Measurements from ENCODE around the gene STT3B. TPM values are rescaled to one million over a fixed set of nuclear protein-coding genes. Genes with fewer than 3 reads are reported as not detected.
A peak's percentile ranks its signal among the peaks of the same experiment; 100 is the strongest.

STT3B gene
- polyA plus RNA-seq, 1 donor = 125 TPM

GRCh38 chr3:31613654-31614053 is 80.9 kb downstream of the STT3B start:
- no peak for DNase-seq
- peaks cover 2% of the 10 kb centered on the region for H3K36me3 ChIP-seq (ENCODE audit: control insufficient read depth, insufficient read depth, low read length)
- H3K4me3 ChIP-seq (ENCODE audit: low read length) = no peak overlapping the region
- no peaks in the 10 kb centered on the region for H3K4me1 ChIP-seq (ENCODE audit: control insufficient read depth, insufficient read depth, low read length)
- WGBS (ENCODE audit: insufficient coverage, low lambda C conversion rate) = 77% methylated on average over 2 of the region's 4 CpGs
- peak overlapping the region; percentile 14 for H3K27ac ChIP-seq (ENCODE audit: low read length)
- H3K27me3 ChIP-seq (ENCODE audit: control insufficient read depth, insufficient read depth, low read length) = no peaks in the 10 kb centered on the region
- H3K9me3 ChIP-seq (ENCODE audit: control insufficient read depth, low read depth, low read length) = no peaks in the 10 kb centered on the region

GRCh38 chr3:31614162-31614921 is 81.6 kb downstream of the STT3B start:
- no peak overlapping the region for H3K27ac ChIP-seq (ENCODE audit: low read length)
- no peaks in the 10 kb centered on the region for H3K4me1 ChIP-seq (ENCODE audit: control insufficient read depth, insufficient read depth, low read length)
- 88% methylated on average over 3 of the region's 5 CpGs for WGBS (ENCODE audit: insufficient coverage, low lambda C conversion rate)
- no peaks in the 10 kb centered on the region for H3K27me3 ChIP-seq (ENCODE audit: control insufficient read depth, insufficient read depth, low read length)
- no peak for DNase-seq
- H3K36me3 ChIP-seq (ENCODE audit: control insufficient read depth, insufficient read depth, low read length) = peaks cover 2% of the 10 kb centered on the region
- H3K4me3 ChIP-seq (ENCODE audit: low read length) = no peak overlapping the region
- no peaks in the 10 kb centered on the region for H3K9me3 ChIP-seq (ENCODE audit: control insufficient read depth, low read depth, low read length)

DNA sequence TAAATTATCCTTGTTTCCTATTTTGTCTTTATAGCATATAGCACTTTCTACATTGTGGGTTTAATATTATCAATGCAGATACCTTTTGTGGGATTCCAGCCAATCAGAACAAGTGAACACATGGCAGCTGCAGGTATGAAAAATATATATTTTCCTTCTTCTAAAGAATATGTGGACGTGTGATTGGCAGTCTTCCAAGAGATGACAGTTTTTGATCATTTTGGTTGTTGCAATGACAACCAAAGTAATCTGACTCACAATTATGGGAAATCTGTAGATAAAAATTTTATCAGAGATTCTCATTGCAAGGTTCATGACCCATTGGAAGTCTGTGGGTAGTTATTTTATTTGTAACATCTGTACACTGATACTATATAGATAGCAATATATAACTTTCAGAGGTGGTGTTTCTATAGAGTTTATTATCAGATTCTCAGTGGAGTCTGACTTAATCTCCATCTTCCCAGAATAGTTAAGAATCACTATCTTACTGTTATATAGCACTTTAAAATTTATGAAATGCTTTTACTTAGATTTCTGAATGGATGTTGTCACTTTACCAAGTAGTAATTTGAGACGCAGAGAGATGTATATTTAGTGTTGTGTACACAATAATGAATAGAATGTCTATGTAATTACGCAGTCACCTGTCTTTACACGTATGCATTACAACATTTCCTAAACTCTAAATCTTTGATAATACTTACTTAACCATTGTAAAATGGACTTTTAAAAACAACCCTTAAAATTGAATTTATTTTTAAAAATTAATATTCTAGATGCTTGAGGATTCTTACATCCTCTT is 82.5 kb downstream of the STT3B start:
- WGBS (ENCODE audit: insufficient coverage, low lambda C conversion rate) = 81% methylated on average over 3 of the region's 4 CpGs
- Histone ChIP-seq H3K9me3 (ENCODE audit: control insufficient read depth, low read depth, low read length) (no peaks in the 10 kb centered on the region), H3K4me3 (ENCODE audit: low read length) (no peak overlapping the region)

DNA sequence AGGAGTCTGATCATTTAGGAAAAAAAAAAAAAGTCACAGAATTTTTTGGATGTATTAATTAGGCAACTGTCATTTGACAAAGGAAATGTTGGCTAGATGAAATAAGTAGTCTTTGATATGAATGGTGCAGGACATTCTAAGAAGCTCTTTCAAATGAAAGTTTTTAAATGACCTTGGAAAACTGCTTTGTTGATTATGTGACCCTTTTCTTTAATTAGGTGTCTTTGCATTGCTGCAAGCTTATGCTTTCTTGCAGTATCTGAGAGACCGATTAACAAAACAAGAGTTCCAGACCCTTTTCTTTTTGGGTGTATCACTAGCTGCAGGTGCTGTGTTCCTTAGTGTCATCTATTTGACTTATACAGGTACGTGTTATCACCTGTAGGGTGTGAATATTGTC is 84.0 kb downstream of the STT3B start:
- H3K27ac ChIP-seq (ENCODE audit: low read length) = no peak overlapping the region
- H3K9me3 ChIP-seq (ENCODE audit: control insufficient read depth, low read depth, low read length) = no peaks in the 10 kb centered on the region
- peaks cover 9% of the 10 kb centered on the region for H3K36me3 ChIP-seq (ENCODE audit: control insufficient read depth, insufficient read depth, low read length)
- DNase-seq = no peak
- no CpG with 5 or more reads among the region's 2 CpGs for WGBS (ENCODE audit: insufficient coverage, low lambda C conversion rate)
- H3K4me1 ChIP-seq (ENCODE audit: control insufficient read depth, insufficient read depth, low read length) = no peaks in the 10 kb centered on the region
- H3K27me3 ChIP-seq (ENCODE audit: control insufficient read depth, insufficient read depth, low read length) = no peaks in the 10 kb centered on the region
- H3K4me3 ChIP-seq (ENCODE audit: low read length) = no peak overlapping the region

More for the DNA sequence above, 82.5 kb downstream of the STT3B start:
- Histone ChIP-seq H3K27ac (ENCODE audit: low read length) (no peak overlapping the region), H3K4me1 (ENCODE audit: control insufficient read depth, insufficient read depth, low read length) (no peaks in the 10 kb centered on the region), H3K27me3 (ENCODE audit: control insufficient read depth, insufficient read depth, low read length) (no peaks in the 10 kb centered on the region), H3K36me3 (ENCODE audit: control insufficient read depth, insufficient read depth, low read length) (peaks cover 5% of the 10 kb centered on the region)
- no peak for DNase-seq

DNA sequence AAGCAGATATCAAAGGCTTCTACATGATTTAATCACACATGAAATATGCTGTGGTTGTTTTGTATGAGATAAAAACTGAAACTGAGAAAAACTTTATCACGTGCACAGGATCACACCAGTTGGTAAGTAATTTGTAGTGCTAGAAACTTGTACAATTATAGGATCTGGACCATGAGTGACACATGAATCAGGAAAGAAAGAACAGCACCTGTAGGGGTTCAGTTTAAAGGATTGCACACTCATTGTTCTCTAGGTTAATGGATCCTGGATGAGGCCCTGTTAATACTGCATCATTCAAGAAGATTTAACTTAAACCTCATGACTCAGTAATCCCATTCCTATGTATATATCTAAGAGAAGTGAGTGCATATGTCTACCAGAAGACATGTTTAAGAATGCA is 87.9 kb downstream of the STT3B start:
- H3K9me3 ChIP-seq (ENCODE audit: control insufficient read depth, low read depth, low read length) = no peaks in the 10 kb centered on the region
- no peak for DNase-seq
- H3K36me3 ChIP-seq (ENCODE audit: control insufficient read depth, insufficient read depth, low read length) = peaks cover 25% of the 10 kb centered on the region
- H3K4me3 ChIP-seq (ENCODE audit: low read length) = no peak overlapping the region
- no peaks in the 10 kb centered on the region for H3K27me3 ChIP-seq (ENCODE audit: control insufficient read depth, insufficient read depth, low read length)
- H3K4me1 ChIP-seq (ENCODE audit: control insufficient read depth, insufficient read depth, low read length) = no peaks in the 10 kb centered on the region
- no peak overlapping the region for H3K27ac ChIP-seq (ENCODE audit: low read length)
- whole genome bisulfite sequencing (ENCODE audit: insufficient coverage, low lambda C conversion rate) = no CpG with 5 or more reads among the region's 1 CpG

GRCh38 chr3:31621314-31621713 is 88.6 kb downstream of the STT3B start:
- Histone ChIP-seq H3K27ac (ENCODE audit: low read length) (no peak overlapping the region), H3K9me3 (ENCODE audit: control insufficient read depth, low read depth, low read length) (no peaks in the 10 kb centered on the region), H3K4me3 (ENCODE audit: low read length) (no peak overlapping the region), H3K4me1 (ENCODE audit: control insufficient read depth, insufficient read depth, low read length) (no peaks in the 10 kb centered on the region), H3K27me3 (ENCODE audit: control insufficient read depth, insufficient read depth, low read length) (no peaks in the 10 kb centered on the region), H3K36me3 (ENCODE audit: control insufficient read depth, insufficient read depth, low read length) (peaks cover 30% of the 10 kb centered on the region)
- WGBS (ENCODE audit: insufficient coverage, low lambda C conversion rate) = 100% methylated on average over 3 of the region's 3 CpGs
- DNase-seq = no peak

GRCh38 chr3:31622636-31623288 is 90.0 kb downstream of the STT3B start:
- no peak overlapping the region for H3K27ac ChIP-seq (ENCODE audit: low read length)
- no peaks in the 10 kb centered on the region for H3K4me1 ChIP-seq (ENCODE audit: control insufficient read depth, insufficient read depth, low read length)
- no peak overlapping the region for H3K4me3 ChIP-seq (ENCODE audit: low read length)
- no peak for DNase-seq
- no peaks in the 10 kb centered on the region for H3K9me3 ChIP-seq (ENCODE audit: control insufficient read depth, low read depth, low read length)
- peaks cover 42% of the 10 kb centered on the region for H3K36me3 ChIP-seq (ENCODE audit: control insufficient read depth, insufficient read depth, low read length)
- H3K27me3 ChIP-seq (ENCODE audit: control insufficient read depth, insufficient read depth, low read length) = no peaks in the 10 kb centered on the region
- 88% methylated on average over 2 of the region's 4 CpGs for WGBS (ENCODE audit: insufficient coverage, low lambda C conversion rate)

GRCh38 chr3:31624083-31624709 is 91.5 kb downstream of the STT3B start:
- no peak for DNase-seq
- Histone ChIP-seq H3K4me1 (ENCODE audit: control insufficient read depth, insufficient read depth, low read length) (no peaks in the 10 kb centered on the region), H3K27me3 (ENCODE audit: control insufficient read depth, insufficient read depth, low read length) (no peaks in the 10 kb centered on the region), H3K9me3 (ENCODE audit: control insufficient read depth, low read depth, low read length) (no peaks in the 10 kb centered on the region), H3K4me3 (ENCODE audit: low read length) (no peak overlapping the region), H3K27ac (ENCODE audit: low read length) (no peak overlapping the region), H3K36me3 (ENCODE audit: control insufficient read depth, insufficient read depth, low read length) (peaks cover 41% of the 10 kb centered on the region)
- WGBS (ENCODE audit: insufficient coverage, low lambda C conversion rate) = 100% methylated on average over 5 of the region's 6 CpGs

DNA sequence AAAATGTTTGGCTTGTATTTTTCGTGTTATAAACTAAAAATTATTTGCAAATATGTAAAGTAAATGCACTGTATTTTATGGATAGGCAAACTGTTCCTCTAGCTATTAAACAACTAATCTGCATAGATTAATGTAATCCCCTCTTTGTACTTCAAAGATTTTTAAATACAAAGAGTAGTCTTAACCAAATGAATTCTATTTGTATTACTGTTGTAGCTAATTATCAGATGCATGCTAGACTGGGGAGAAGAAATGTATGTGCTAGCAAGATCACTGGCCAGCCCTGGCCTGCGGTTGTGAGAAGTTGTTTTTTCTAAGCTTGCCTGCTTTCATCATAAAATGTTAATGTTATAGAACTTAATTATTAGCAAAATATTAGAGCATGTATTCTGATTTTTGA is 92.6 kb downstream of the STT3B start:
- Histone ChIP-seq H3K4me1 (ENCODE audit: control insufficient read depth, insufficient read depth, low read length) (no peaks in the 10 kb centered on the region), H3K27ac (ENCODE audit: low read length) (no peak overlapping the region), H3K9me3 (ENCODE audit: control insufficient read depth, low read depth, low read length) (no peaks in the 10 kb centered on the region), H3K27me3 (ENCODE audit: control insufficient read depth, insufficient read depth, low read length) (no peaks in the 10 kb centered on the region), H3K4me3 (ENCODE audit: low read length) (no peak overlapping the region), H3K36me3 (ENCODE audit: control insufficient read depth, insufficient read depth, low read length) (peaks cover 48% of the 10 kb centered on the region)
- no peak for DNase-seq
- WGBS (ENCODE audit: insufficient coverage, low lambda C conversion rate) = no CpG with 5 or more reads among the region's 2 CpGs

GRCh38 chr3:31629054-31629453 is 96.3 kb downstream of the STT3B start:
- Histone ChIP-seq H3K4me1 (ENCODE audit: control insufficient read depth, insufficient read depth, low read length) (no peaks in the 10 kb centered on the region), H3K9me3 (ENCODE audit: control insufficient read depth, low read depth, low read length) (no peaks in the 10 kb centered on the region), H3K36me3 (ENCODE audit: control insufficient read depth, insufficient read depth, low read length) (peaks cover 51% of the 10 kb centered on the region), H3K4me3 (ENCODE audit: low read length) (no peak overlapping the region), H3K27me3 (ENCODE audit: control insufficient read depth, insufficient read depth, low read length) (no peaks in the 10 kb centered on the region), H3K27ac (ENCODE audit: low read length) (no peak overlapping the region)
- DNase-seq = no peak
- WGBS (ENCODE audit: insufficient coverage, low lambda C conversion rate) = 100% methylated on average over 1 of the region's 5 CpGs
